Stimulated activated CD4-positive, alpha-beta T cell treated with anti-CD3 and anti-CD28 coated beads, Interleukin-15, amount 100 ng/mL, for 48 hours (primary cell): ENCODE measurements around the gene INSIG1.

ENCODE experiments used
- DNase-seq, 2 donors: peaks; one replicate each; pipeline ENCODE4 v3.0.0-alpha.2; 2020; ENCODE audit warnings: low read depth in 2 of 2

INSIG1 gene

DNA sequence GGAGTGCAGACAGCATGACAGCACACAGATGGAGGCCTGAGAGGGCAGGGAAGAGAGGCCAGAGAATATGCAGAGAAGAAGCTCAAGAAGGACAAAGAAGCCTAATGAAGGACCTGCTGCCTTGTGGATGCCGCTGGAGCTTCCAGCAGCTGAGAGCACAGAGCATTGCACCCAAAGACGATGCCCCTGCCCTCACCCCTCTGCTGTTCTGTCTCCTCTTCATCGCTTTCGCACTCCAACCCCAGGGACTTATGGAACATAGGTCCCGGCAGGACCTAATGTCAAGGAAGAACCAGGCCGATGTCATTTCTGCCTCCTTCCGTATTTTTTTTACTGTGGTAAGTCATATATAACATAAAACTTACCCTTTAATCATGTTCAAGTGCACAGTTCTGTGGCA is 12.3 kb upstream of the INSIG1 start:
- no peak for DNase-seq

DNA sequence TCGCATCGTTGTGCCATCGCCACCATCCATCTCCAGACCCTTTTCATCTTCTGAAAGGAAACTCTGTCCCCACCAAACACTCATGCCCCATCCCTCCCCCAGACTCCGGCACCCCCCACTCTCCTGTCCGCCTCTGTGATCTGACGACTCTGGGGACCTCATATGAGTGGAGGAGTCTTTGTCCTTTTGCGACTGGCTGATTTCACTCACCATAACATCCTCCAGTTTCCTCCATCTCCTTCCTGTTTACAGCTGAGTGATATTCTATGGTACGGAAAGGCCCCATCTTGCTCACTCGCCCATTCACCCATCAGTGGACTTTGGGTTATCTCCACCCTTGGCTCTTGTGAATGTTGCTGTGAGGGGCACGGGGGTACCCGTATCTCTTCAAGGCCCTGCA is 11.8 kb upstream of the INSIG1 start:
- no peak for DNase-seq

- DNase-seq, result no peak
Observed at GRCh38 chr7:155286686-155287085, 11.0 kb upstream of the INSIG1 start.

DNA sequence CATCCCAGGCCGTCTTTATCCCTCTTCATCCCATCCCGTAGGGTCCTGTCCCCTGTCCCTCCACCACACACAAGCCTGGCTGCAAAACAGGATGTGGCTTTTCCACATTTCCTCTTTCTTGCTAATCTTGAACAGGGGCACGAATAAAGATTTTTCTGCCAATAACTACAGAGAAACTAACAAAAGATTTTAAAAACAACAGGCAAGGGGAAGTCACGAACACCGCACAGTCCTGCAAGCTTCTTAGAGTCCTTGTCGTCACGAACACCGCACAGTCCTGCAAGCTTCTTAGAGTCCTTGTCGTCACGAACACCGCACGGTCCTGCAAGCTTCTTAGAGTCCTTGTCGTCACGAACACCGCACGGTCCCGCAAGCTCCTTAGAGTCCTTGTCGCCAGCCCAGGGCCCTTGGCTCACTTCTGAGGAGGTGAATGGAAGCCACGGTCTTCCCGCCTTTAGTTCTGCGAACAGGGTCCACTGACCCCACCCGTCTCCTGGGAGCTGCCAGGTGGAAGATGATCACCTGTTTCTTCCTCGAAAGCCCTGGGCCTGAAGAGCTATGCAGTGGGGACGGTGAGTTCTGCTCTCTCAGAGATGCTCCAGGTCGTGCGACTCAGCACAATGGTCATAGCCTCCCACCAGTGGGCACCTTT is 10.3 kb upstream of the INSIG1 start:
- DNase-seq, result no peak

- no peak for DNase-seq
Observed at GRCh38 chr7:155288055-155288454, 9.6 kb upstream of the INSIG1 start.

GRCh38 chr7:155289107-155289506 is 8.6 kb upstream of the INSIG1 start:
- DNase-seq, result no peak

- DNase-seq, result no peak
Observed at GRCh38 chr7:155289949-155290501, 7.7 kb upstream of the INSIG1 start.

GRCh38 chr7:155291045-155291530 is 6.6 kb upstream of the INSIG1 start:
- DNase-seq, result no peak

GRCh38 chr7:155291729-155292128 is 5.9 kb upstream of the INSIG1 start:
- DNase-seq, result no peak

DNA sequence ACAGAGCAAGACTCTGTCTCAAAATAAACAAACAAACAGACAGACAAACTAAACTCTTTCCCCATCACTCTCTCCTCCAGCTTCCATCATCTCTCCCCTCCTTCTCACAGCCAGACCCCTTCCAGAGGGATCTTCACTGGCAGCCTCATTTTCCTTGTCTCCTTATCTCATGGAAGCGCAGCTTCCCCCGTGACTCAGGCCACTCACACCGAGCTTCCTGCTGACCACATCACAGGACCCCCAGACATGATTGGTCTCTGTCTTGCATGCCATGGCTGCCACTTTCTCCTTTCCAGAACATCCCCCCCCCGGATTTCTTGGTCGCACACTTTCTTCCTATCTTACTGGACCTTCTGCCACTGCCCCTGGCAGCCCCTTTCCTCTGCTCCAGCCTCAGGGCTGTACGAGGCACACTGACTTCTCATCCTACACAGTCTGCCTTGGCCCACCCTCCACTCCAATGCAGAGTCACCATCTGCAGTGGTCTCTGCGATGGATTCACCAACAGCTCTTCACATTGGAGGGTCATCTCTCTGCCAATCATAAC is 4.9 kb upstream of the INSIG1 start:
- no peak for DNase-seq

DNA sequence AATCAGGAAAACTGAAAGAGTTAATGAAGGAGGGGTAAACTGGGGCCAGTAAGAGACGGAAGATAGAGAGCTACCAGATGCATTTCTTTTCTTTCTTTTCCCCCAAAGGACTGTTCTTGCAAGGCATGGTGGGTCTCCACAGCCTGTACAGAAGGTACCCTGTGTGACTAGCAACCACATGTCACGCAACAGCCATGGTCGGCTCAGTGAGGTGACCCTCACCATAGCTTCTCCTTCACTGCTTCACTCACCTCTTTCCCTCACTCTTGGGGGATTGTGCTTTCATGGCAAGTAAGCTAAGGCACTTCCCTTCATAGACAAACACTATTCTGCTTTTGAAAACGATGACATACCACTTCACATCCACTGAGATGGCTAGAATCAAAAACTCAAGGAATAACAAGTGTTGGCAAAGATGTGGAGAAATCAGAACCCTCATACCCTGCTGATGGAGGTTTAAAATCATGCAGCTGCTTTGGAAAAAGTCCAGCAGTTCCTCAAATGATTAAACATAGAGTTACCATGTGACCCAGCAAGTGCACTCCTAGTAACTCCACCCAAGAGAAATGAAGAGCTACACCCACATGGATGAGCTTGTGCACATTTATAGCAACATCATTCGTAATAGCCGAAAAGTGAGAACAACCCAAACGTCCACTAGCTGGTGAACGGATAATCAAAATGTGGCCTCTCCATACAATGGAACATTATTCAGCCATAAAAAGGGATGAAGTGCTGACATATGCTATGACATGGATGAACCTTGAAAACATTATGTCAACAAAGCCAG is 3.8 kb upstream of the INSIG1 start:
- no peak for DNase-seq

GRCh38 chr7:155294511-155294778 is 3.2 kb upstream of the INSIG1 start:
- no peak for DNase-seq

- no peak for DNase-seq
Observed at GRCh38 chr7:155295511-155295910, 2.2 kb upstream of the INSIG1 start.

DNA sequence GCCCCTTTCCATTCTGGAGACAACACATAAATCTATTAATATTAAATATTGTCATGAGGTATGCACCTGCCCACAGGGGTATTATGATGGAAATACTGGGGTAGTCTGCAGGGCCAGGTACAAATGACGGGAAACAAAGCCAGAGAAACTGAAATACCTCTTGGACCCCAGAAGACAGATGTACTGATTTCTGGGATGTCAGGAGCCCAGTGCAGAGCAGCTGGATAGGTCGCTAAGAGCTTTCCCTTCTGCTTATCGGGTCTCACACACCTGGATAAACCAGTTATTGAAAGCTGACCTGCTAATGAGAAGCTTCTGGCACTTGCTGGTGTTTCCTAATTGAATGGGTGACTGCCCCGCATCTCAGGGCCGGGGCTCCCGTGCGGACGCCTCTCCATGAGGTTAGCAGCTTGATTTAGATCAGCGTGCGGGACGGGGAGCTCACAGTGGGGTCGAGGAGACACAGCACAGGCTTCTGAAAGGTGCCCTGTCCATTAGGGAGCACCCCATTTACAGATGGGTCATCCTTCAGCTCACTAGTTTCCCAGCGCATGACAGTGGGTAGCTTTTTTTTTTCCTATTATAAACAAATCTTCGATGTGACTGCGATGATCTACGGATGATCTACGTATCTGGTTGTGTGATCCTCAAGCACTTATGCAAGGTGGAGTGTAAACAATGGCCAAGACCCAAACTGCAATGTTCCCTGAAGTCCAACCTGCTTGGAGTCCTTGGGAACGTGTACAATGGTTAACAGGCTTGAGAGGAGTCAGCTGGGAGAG is 1.5 kb upstream of the INSIG1 start:
- no peak for DNase-seq

DNA sequence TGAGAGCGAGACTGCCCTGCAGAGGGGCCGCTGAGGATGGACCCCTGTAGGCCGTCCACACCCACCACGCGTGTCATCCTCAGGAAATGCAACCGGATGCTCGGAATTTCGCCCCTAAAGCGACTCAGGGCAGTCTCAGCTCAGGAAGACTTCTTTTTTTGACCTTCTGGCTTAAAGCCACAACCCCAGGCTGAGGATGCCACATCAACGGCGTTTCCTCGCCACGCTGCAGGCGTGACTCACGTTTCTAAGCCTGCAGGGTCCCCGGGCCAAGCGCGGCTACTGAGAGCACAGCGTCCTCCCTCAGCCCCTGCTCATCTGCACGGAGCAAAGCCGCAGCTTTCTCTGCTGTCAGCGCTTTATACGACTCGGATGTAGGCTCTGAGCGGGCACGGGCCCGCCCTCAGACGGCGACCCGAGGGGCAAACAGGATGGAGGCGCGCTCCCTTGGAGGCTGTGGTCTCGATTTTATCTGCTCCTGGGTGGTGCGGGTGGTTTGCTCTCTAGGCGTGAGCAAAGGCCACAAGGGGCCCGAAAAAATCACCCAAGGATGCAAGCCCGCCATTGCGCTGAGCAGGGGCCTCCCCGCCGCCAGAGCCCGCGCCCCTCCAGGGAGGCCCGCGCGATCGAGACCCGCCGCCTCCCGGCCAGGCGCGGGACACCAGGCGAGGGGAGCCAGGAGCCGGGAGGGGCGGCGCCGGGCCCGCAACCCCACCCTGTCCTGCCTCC is 726 bp upstream of the INSIG1 start:
- DNase-seq, result peak; percentile 76 to 79

GRCh38 chr7:155298288-155298833 is 683 bp downstream of the INSIG1 start:
- no peak for DNase-seq

DNA sequence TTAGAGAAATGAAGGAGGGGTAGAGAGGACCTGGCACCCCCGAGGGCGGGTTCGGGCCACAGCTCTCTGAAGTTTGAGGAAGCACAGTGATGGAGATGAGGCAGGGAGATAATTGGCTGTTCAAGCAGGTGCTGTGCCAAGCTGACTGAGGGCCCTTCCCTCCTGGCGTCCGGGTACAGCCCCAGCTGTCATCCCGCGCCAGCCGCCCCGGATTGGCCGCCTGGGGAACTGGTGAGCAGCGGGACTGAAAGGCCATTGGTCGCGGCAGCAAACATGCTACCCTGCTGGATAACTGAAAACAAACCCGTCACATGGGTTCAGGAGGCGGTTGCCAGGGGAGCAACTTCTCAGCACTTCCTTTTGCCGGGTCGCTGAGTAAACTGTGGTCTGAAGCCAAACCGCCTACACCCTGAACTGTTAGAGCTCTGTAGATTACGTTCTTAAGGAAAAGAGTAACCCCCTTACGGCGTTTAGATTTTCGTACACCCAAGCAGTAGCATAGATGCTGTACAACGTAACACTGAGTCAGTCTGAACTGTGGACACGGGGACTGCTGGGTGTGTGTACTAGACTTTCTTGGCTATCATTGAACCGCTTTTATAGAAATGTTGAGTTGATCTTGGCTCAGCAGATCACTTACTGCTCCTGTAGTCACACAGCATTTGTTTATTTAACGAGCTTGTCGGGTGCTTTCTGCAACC is 1.3 kb downstream of the INSIG1 start:
- peak; percentile 91 to 96 for DNase-seq

DNA sequence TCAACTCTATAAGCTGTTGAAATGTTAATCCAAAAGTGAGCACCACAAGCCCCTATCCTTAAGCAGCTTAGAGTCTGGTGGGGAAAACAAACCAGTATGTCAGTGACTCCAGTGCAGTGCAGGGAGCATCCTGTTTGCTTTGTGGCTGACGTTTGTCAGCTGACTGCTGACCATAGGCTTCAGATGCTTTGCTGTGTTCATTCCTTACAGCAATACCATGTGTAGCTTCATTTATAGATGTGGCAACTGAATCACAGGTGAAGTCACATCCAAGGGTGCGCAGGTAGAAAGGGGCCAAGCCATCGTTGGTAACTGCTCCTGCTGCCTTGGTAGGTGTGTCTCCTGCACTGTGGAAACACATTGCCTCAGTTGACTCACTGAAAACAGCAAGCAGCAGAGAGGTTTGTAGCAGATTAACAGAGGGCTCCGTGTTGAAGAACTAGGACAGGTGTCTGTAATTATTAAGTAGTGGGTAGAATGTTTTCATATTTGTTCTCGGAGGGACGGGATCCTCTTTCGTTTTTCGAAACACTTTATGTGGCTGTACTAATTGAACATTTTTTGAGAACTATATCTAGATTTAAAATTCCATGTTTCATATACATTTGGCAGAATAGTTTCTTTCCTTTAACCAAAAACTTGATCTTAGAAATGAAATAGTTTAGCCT is 2.0 kb downstream of the INSIG1 start:
- no peak for DNase-seq

DNA sequence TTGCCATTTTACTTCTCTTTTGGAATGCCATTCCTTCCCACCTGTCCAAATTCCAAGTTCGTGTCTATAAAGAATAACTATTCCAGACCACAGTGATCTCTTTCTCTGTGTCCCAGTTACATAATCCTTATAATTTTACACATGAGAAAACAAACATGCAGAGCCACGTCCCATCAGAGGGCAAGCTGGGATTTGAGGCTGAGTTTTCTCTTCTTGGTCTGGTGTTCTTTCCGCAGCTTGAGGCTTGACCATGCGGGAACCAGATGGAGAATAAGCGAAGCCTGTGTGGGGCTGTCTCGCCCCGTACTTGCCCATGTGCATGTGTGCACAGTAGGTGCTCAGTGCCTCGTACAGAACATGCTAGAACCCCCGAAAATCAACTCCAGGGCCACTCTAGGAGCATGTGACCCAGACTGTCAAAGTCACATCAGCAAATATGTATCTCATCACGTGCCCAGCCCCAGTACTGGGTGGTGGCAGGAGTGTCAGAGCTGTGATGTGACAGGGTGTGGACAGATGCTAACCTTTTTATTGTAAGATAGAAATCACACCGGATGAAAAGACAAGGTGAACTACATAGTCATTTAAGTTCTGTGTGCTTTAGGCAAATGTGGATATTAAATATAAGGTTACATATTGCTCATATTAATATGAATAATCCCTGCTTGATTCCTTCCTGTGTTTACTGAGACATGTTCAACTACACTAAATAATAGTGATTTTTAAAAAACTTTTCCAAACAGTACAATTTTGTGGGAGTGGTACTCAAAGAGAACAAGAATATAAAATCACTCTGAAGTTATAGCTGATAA is 3.2 kb downstream of the INSIG1 start:
- DNase-seq, result no peak
